HepG2 (cell line): ENCODE results near the gene TWNK. TPM values are rescaled to one million over a fixed set of nuclear protein-coding genes. Genes with fewer than 3 reads are reported as not detected.

Experiments
- AGO2 ChIP-seq: fragments of 200-400 bp; formaldehyde crosslinking; optimal IDR thresholded peaks from 2 replicates; pipeline ENCODE3; 2017; ENCODE audit warnings: mild to moderate bottlenecking, low read depth, low read length, moderate library complexity
- ATM ChIP-seq: fragments of 450-650 bp; IDR thresholded peaks from 2 replicates; pipeline ENCODE4 v1.7.1; 2017; ENCODE audit warnings: mild to moderate bottlenecking, borderline replicate concordance
- CHD2 ChIP-seq: IDR thresholded peaks from 2 replicates; pipeline ENCODE4 v1.6.1; 2011; ENCODE audit warnings: low read depth, low read length, improper control_type of control experiment
- E2F1 ChIP-seq: sonication (generic); formaldehyde crosslinking; IDR thresholded peaks from 2 replicates; pipeline ENCODE4 v1.5.0; 2020; ENCODE audit warnings: missing genetic modification reagents
- EED ChIP-seq: sonication (generic); formaldehyde crosslinking; IDR thresholded peaks from 2 replicates; pipeline ENCODE4 v1.5.0; 2020; ENCODE audit warnings: mild to moderate bottlenecking, missing genetic modification reagents
- HMG20A ChIP-seq: IDR thresholded peaks from 2 replicates; pipeline ENCODE4 v1.6.1; 2016; ENCODE audit warnings: borderline replicate concordance
- IKZF4 ChIP-seq: sonication (generic); formaldehyde crosslinking; IDR thresholded peaks from 2 replicates; pipeline ENCODE4 v1.5.1; 2020; ENCODE audit warnings: borderline replicate concordance, mild to moderate bottlenecking, low read depth, missing genetic modification reagents; ENCODE audit errors: not compliant biosample characterization
- MIXL1 ChIP-seq: IDR thresholded peaks from 2 replicates; pipeline ENCODE4 v1.6.1; 2016
- PHF20 ChIP-seq: sonication (generic); formaldehyde crosslinking; IDR thresholded peaks from 2 replicates; pipeline ENCODE4 v1.5.0; 2020; ENCODE audit warnings: mild to moderate bottlenecking, missing genetic modification reagents
- RAD51 ChIP-seq: fragments of 450-650 bp; IDR thresholded peaks from 2 replicates; pipeline ENCODE4 v1.6.1; 2016; ENCODE audit warnings: borderline replicate concordance
- SCMH1 ChIP-seq: sonication (generic); formaldehyde crosslinking; IDR thresholded peaks from 2 replicates; pipeline ENCODE4 v1.9.0; 2021; ENCODE audit warnings: missing genetic modification reagents, mild to moderate bottlenecking, borderline replicate concordance
- SMARCE1 ChIP-seq: fragments of 450-650 bp; IDR thresholded peaks from 2 replicates; pipeline ENCODE4 v1.6.1; 2017; ENCODE audit warnings: borderline replicate concordance
- TCF7L2 ChIP-seq: IDR thresholded peaks from 2 replicates; pipeline ENCODE4 v1.6.1; 2011; ENCODE audit warnings: mild to moderate bottlenecking, low read depth, low read length, moderate library complexity
- TGIF2 ChIP-seq: IDR thresholded peaks from 2 replicates; pipeline ENCODE4 v1.6.1; 2016; ENCODE audit warnings: control low read depth, missing compliant biosample characterization
- ZNF12 ChIP-seq: sonication (generic); formaldehyde crosslinking; IDR thresholded peaks from 2 replicates; pipeline ENCODE4 v1.5.0; 2020; ENCODE audit warnings: missing genetic modification reagents
- ZNF292 ChIP-seq: sonication (generic); formaldehyde crosslinking; IDR thresholded peaks from 2 replicates; pipeline ENCODE4 v1.8.1; 2022; ENCODE audit warnings: mild to moderate bottlenecking, low read depth, missing genetic modification reagents, borderline replicate concordance
- ZNF564 ChIP-seq: sonication (generic); formaldehyde crosslinking; IDR thresholded peaks from 2 replicates; pipeline ENCODE4 v1.8.1; 2023; ENCODE audit warnings: mild to moderate bottlenecking, missing genetic modification reagents
- ZNF574 ChIP-seq: sonication (generic); formaldehyde crosslinking; IDR thresholded peaks from 2 replicates; pipeline ENCODE4 v1.4.0; 2020; ENCODE audit warnings: missing genetic modification reagents
- ZNF615 ChIP-seq: sonication (generic); formaldehyde crosslinking; IDR thresholded peaks from 2 replicates; pipeline ENCODE4 v1.5.0; 2020; ENCODE audit warnings: mild to moderate bottlenecking, missing genetic modification reagents, borderline replicate concordance
- ZNF670 ChIP-seq: sonication (generic); formaldehyde crosslinking; IDR thresholded peaks from 2 replicates; pipeline ENCODE4 v1.8.0; 2022; ENCODE audit warnings: mild to moderate bottlenecking, missing genetic modification reagents, borderline replicate concordance
- ZNF775 ChIP-seq: sonication (generic); formaldehyde crosslinking; IDR thresholded peaks from 2 replicates; pipeline ENCODE4 v1.4.0; 2020; ENCODE audit warnings: missing genetic modification reagents, mild to moderate bottlenecking, moderate library complexity, borderline replicate concordance
- ZNF850 ChIP-seq: sonication (generic); formaldehyde crosslinking; conservative IDR thresholded peaks from 2 replicates; pipeline ENCODE4 v1.9.0; 2021; ENCODE audit warnings: mild to moderate bottlenecking, missing genetic modification reagents
- polyA plus RNA-seq, 8 experiments: library from polyadenylated mRNA; depleted of rRNA in 3 of 8; stranded (reverse) in 7 of 8; unstranded in 1 of 8; fragments of >200 nt; fragmentation: Illumina TruSeq in 4 of 8; extraction: Trizol in 4 of 8; gene quantifications; 2 replicates each; pipeline versions ENCODE4 v1.2.1 to v1.2.3, GENCODE V29; 2011 to 2016; ENCODE audit warnings: low read depth in 4 of 8, missing spikeins in 1 of 8, mixed read lengths in 1 of 8; ENCODE audit not compliant: insufficient read depth in 1 of 8
- total RNA-seq, 5 experiments: library from RNA; depleted of rRNA; stranded (reverse); fragments of >200 nt; fragmentation: Illumina TruSeq; extraction: Trizol; gene quantifications; 2 replicates each; pipeline ENCODE4 v1.2.3, GENCODE V29; 2016; ENCODE audit warnings: low read depth in 1 of 5
- TF ChIP-seq, protein P1 (sequence below): sonication (generic); formaldehyde crosslinking; IDR thresholded peaks from 2 replicates; pipeline ENCODE4 v1.5.0; 2020; ENCODE audit warnings: missing genetic modification reagents

TWNK gene
- total and polyA plus RNA-seq, 2 of the 13 experiments (the other 11 are each of a cell fraction or from before 2014, with no cell fraction given), result 10.7 to 16.5 TPM

GRCh38 chr10:100986952-100987684, at the start of gene TWNK, which contains the start of gene MRPL43 (continued):
- TF ChIP-seq AGO2 (peak; percentile 100), RAD51 (no peak), CHD2 (no peak), PHF20 (CRISPR knock-in tag) (peak; percentile 91), ZNF574 (CRISPR knock-in tag) (peak; percentile 91), TCF7L2 (no peak), SCMH1 (CRISPR knock-in tag) (no peak), ZNF292 (no peak), MIXL1 (CRISPR knock-in tag) (no peak; the same call in 1 of the 2 replicates), ZNF615 (CRISPR knock-in tag) (no peak), HMG20A (CRISPR knock-in tag) (no peak), EED (peak; percentile 64; the same call in 1 of the 2 replicates), ZNF850 (CRISPR knock-in tag) (no peak), E2F1 (CRISPR knock-in tag) (no peak; the same call in 1 of the 2 replicates), ZNF564 (CRISPR knock-in tag) (no peak), ZNF12 (CRISPR knock-in tag) (no peak), ATM (no peak), ZNF670 (no peak), IKZF4 (CRISPR knock-in tag) (peak; percentile 84), ZNF775 (CRISPR knock-in tag) (no peak), SMARCE1 (no peak), TGIF2 (peak; percentile 56; the same call in 1 of the 2 replicates)
- TF ChIP-seq, protein P1, sequence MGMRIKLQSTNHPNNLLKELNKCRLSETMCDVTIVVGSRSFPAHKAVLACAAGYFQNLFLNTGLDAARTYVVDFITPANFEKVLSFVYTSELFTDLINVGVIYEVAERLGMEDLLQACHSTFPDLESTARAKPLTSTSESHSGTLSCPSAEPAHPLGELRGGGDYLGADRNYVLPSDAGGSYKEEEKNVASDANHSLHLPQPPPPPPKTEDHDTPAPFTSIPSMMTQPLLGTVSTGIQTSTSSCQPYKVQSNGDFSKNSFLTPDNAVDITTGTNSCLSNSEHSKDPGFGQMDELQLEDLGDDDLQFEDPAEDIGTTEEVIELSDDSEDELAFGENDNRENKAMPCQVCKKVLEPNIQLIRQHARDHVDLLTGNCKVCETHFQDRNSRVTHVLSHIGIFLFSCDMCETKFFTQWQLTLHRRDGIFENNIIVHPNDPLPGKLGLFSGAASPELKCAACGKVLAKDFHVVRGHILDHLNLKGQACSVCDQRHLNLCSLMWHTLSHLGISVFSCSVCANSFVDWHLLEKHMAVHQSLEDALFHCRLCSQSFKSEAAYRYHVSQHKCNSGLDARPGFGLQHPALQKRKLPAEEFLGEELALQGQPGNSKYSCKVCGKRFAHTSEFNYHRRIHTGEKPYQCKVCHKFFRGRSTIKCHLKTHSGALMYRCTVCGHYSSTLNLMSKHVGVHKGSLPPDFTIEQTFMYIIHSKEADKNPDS (CRISPR knock-in tag), result no peak
